IPS-15b (cell line): Measurements from ENCODE around the gene ELAVL1.
A peak's percentile ranks its signal among the peaks of the same experiment; 100 is the strongest.

Source experiments
- H3K27me3 ChIP-seq: one replicate; pipeline ENCODE4 v1.6.1; 2013; ENCODE audit warnings: low read length; ENCODE audit not compliant: control insufficient read depth, insufficient read depth
- H3K36me3 ChIP-seq: one replicate; pipeline ENCODE4 v1.6.1; 2013; ENCODE audit warnings: low read length; ENCODE audit not compliant: control insufficient read depth, insufficient read depth
- H3K4me1 ChIP-seq: one replicate; pipeline ENCODE4 v1.6.1; 2013; ENCODE audit warnings: mild to moderate bottlenecking, low read length; ENCODE audit not compliant: control insufficient read depth, insufficient read depth
- H3K4me3 ChIP-seq: one replicate; pipeline ENCODE4 v1.5.1; 2013; ENCODE audit warnings: low read depth, low read length
- H3K9ac ChIP-seq: one replicate; pipeline ENCODE4 v1.6.1; 2013; ENCODE audit warnings: low read depth, mild to moderate bottlenecking, low read length
- H3K9me3 ChIP-seq: one replicate; pipeline ENCODE4 v1.6.1; 2013; ENCODE audit warnings: mild to moderate bottlenecking, low read length; ENCODE audit not compliant: control insufficient read depth, insufficient read depth

ELAVL1 gene

DNA sequence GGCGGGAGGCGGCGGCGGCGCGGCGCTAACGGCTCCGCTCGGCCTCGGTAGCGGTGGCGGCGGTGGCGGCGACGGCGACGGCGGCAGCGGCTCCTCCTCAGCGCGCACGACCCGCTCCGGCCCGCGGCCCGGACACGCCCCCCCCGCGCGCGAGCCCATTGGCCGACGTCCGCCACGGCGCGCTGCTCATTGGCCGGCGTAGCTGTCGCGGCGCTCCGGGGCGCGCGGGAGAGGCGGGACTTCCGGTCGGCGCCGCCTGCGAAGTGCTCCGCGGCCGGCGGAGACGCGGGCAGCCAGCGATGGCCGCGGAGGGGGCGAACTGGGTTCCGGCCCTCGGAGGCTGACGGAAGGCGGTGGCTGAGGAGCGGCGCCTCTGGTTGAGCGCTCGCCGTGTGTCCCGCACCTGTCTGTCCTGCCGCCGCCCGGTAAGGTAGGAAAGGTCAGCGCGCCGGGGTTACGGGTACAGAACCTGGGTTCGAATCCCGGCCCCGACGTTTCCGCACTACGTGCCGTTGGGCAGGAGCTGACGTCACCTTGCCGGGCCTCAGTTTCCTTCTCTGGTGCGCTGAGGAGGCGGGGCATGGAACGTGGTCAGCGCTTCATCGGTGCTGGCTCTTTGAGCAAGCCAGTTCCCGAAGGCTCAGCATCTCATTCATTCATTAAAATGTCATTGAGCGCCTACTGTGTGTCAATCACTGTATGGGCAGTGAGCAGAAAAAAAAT lies at the start of gene ELAVL1:
Gene ELAVL1 (minus strand): TSS at position 108 of the 723 bp plus-strand sequence. CDS start 13,826 bp downstream, outside the sequence.
- H3K36me3 ChIP-seq: no peaks in the 10 kb centered on the region
- peaks cover 8% of the 10 kb centered on the region for H3K4me1 ChIP-seq

DNA sequence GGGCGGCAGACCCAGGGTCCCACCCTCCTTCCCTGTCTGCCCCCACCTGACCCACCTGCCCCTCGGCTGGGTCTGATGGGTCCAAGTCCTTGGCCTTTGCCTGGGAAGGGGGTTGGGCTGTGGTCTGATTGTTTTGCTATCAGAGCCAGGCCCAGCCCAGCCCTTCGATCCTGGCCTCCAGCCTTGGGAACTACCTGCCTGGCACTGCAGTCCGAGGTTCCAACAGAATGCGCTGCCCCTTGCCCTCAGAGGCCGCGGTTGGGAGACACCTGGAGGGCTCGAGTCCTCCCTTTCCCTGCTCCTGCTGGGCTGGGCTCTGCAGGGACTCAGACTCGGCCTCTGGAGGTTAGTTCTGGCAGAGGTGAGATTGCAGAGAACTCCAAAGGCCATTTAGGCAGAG lies 48.7 kb upstream of the ELAVL1 start:
- H3K27me3 ChIP-seq: peaks cover 5% of the 10 kb centered on the region
- no peak overlapping the region for H3K9ac ChIP-seq
- no peaks in the 10 kb centered on the region for H3K9me3 ChIP-seq
- peaks cover 5% of the 10 kb centered on the region for H3K4me1 ChIP-seq
- no peak overlapping the region for H3K4me3 ChIP-seq
- no peaks in the 10 kb centered on the region for H3K36me3 ChIP-seq

More for the DNA sequence above, at the start of gene ELAVL1:
- peak within 1 kb of the TSS; percentile 87 for H3K9ac ChIP-seq
- no peaks in the 10 kb centered on the region for H3K27me3 ChIP-seq
- H3K9me3 ChIP-seq: no peaks in the 10 kb centered on the region
- peak within 1 kb of the TSS; percentile 84 for H3K4me3 ChIP-seq

DNA sequence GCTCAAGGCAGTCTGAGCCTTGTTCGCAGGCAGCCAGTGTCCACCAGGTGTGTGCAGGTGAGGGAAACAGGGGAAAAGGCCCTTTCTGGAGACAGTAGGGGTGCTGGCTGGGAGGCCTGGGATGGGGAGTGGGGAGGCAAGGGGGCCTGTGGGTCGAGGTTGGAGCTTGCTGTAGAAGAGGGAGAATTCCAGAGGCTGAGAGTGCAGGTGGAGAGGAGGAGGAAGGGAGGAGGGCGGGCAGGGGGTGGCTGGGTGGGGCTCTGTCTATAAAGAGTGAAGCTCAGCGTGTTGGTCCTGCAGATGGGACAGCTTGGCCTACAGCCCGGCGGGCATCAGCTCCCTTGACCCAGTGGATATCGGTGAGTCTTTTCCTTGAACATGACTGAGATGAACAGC lies 47.0 kb upstream of the ELAVL1 start, which contains the start of gene CCL25:
Gene CCL25 (plus strand): TSS at position 297 of the 396 bp plus-strand sequence. CDS start 290 bp downstream, outside the sequence.
- peaks cover 5% of the 10 kb centered on the region for H3K27me3 ChIP-seq

DNA sequence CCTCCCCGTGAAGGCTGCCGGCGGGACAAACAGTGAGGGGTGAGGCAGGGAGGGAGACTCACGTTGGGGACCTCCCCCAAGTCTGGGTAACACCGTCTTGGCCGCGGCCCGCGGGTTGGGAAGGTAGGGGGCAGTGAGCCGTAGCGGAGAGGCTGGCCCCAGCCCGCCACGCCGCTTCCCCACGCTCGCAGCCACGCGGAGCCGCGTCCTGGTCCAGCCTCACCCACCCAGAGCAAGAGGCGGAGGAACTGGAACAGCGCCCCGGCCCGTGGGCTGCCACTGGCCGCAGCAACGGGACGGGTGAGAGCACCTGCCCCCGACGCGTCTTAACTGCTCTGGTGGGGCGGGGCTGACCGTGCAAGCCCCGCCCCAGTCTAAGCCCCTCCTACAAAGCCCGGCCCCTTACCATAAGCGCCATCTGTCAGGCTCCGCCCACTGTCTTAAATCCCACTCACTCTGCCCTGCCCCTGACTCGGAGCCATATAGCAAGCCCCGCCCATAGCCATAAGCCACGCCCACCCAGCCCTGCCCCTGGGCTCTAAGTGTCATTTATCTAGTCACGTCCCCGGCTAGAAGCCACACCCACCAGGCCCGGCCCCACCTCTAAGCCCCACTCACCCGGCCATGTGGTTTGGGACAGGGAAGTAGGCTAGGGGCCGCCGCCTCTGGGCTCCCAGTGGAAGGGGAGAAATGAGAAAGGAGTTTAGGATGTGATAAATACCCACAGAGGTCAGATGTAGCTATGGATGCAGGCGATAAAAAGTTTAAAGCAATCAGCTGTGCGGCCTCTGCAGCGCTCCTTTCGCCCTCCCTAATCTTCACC lies 45.0 kb upstream of the ELAVL1 start:
- Histone ChIP-seq H3K4me1 (peaks cover 5% of the 10 kb centered on the region), H3K9ac (no peak overlapping the region), H3K4me3 (peak overlapping the region; percentile 58), H3K9me3 (no peaks in the 10 kb centered on the region), H3K27me3 (peaks cover 5% of the 10 kb centered on the region), H3K36me3 (no peaks in the 10 kb centered on the region)

More for the DNA sequence above, 47.0 kb upstream of the ELAVL1 start, which contains the start of gene CCL25:
- Histone ChIP-seq H3K4me1 (peaks cover 5% of the 10 kb centered on the region), H3K36me3 (no peaks in the 10 kb centered on the region), H3K9me3 (no peaks in the 10 kb centered on the region), H3K9ac (no peak within 1 kb of the TSS), H3K4me3 (no peak within 1 kb of the TSS)

GRCh38 chr19:8046569-8047165 lies 41.2 kb upstream of the ELAVL1 start:
- Histone ChIP-seq H3K9me3 (no peaks in the 10 kb centered on the region), H3K4me3 (no peak overlapping the region), H3K4me1 (no peaks in the 10 kb centered on the region), H3K36me3 (no peaks in the 10 kb centered on the region), H3K27me3 (peaks cover 5% of the 10 kb centered on the region), H3K9ac (no peak overlapping the region)

GRCh38 chr19:8045872-8046568 lies 40.6 kb upstream of the ELAVL1 start:
- no peaks in the 10 kb centered on the region for H3K4me1 ChIP-seq
- H3K27me3 ChIP-seq: peaks cover 5% of the 10 kb centered on the region
- no peaks in the 10 kb centered on the region for H3K36me3 ChIP-seq
- no peak overlapping the region for H3K4me3 ChIP-seq
- no peak overlapping the region for H3K9ac ChIP-seq
- H3K9me3 ChIP-seq: no peaks in the 10 kb centered on the region

DNA sequence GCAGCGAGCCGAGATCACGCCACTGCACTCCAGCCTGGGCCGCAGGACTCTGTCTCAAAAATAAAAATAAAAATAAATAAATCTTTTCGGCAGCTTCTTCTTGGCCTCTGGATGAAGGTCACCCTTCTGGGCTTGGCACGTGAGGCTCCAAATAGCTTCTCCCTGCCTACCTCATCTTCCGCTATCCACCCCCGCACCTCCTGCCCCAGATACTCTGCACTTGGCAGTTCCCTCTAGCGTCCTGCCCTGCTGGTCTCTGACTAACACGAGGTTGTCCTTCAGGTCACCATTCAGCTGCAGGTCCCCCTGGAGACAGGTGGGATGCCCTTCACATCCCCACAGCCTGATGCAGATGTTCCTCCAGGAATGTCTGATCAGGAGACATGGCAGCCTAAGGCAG lies 38.6 kb upstream of the ELAVL1 start:
- H3K9ac ChIP-seq: no peak overlapping the region
- no peak overlapping the region for H3K4me3 ChIP-seq
- H3K36me3 ChIP-seq: no peaks in the 10 kb centered on the region
- no peaks in the 10 kb centered on the region for H3K27me3 ChIP-seq
- H3K4me1 ChIP-seq: no peaks in the 10 kb centered on the region
- no peaks in the 10 kb centered on the region for H3K9me3 ChIP-seq

DNA sequence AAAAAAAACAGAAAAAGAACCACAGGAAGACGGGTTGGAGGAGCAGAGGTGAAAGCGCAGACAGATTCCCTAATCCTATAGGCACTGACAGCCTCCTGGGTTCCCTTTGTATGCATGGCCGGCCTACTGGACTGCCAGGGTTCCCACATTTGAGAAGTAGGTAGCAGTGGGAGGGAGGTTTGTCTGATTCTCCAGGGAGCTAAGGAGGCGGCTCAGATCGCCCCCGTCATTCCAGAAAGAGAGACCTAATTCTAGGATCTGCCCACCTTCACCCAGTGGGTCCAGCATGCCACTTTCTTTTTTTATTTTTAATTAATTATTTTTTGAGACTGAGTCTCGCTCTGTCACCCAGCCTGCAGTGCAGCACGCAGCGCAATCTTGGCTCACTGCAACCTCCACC lies 37.5 kb upstream of the ELAVL1 start:
- H3K9ac ChIP-seq: no peak overlapping the region
- no peaks in the 10 kb centered on the region for H3K4me1 ChIP-seq
- no peaks in the 10 kb centered on the region for H3K36me3 ChIP-seq
- no peaks in the 10 kb centered on the region for H3K9me3 ChIP-seq
- no peak overlapping the region for H3K4me3 ChIP-seq
- no peaks in the 10 kb centered on the region for H3K27me3 ChIP-seq

DNA sequence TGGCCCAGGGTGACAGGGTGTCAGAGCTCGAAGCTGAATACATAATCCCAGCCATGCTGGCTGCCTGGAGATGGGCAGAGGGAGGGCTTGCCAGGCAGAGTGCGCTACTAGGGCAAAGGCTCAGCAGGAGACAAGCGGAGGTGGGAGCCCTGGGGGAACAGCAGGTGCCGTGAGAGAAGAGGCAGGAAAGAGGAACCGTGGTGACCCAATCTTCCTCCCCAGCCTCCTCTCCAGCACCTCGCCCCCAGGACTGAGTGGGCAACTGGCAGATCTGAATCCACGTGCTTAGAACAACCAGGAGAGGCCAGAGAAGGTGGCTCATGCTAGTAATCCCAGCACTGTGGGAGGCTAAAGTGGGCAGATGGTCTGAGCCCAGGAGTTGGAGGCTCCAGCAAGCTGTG lies 36.1 kb upstream of the ELAVL1 start:
- H3K4me3 ChIP-seq: no peak overlapping the region
- H3K4me1 ChIP-seq: no peaks in the 10 kb centered on the region
- H3K9me3 ChIP-seq: no peaks in the 10 kb centered on the region
- H3K36me3 ChIP-seq: no peaks in the 10 kb centered on the region
- H3K9ac ChIP-seq: no peak overlapping the region
- H3K27me3 ChIP-seq: no peaks in the 10 kb centered on the region

DNA sequence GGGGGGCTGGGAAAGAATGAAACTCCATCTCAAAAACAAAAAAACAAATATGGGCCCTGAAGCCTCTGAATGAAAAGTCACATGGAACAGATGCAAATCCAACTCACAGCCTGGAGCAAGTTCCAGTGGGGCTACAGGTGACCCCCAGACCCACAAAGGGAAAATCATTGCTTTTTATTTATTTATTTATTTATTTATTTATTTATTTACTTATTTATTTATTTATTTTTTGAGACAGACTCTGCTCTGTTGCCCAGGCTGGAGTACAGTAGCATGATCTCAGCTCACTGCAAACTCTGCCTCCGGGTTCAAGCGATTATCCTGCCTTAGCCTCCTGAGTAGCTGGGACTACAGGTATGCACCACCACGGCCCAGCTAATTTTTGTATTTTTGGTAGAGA lies 33.8 kb upstream of the ELAVL1 start:
- Histone ChIP-seq H3K27me3 (no peaks in the 10 kb centered on the region), H3K4me1 (no peaks in the 10 kb centered on the region), H3K36me3 (no peaks in the 10 kb centered on the region), H3K9ac (no peak overlapping the region), H3K9me3 (no peaks in the 10 kb centered on the region), H3K4me3 (no peak overlapping the region)

- no peaks in the 10 kb centered on the region for H3K36me3 ChIP-seq
- H3K4me1 ChIP-seq: no peaks in the 10 kb centered on the region
- no peaks in the 10 kb centered on the region for H3K9me3 ChIP-seq
- no peaks in the 10 kb centered on the region for H3K27me3 ChIP-seq
- H3K4me3 ChIP-seq: no peak overlapping the region
- H3K9ac ChIP-seq: no peak overlapping the region
Measured at GRCh38 chr19:8038815-8039214, 33.4 kb upstream of the ELAVL1 start.
